GM21576 (cell line): ENCODE data around the gene SRGAP2B.
A peak's percentile ranks its signal among the peaks of the same experiment; 100 is the strongest.
"Not testable (repeated sequence)": the region's sequence is repeated elsewhere in the genome, so short reads cannot be mapped to it uniquely, and the experiment has no call there.

ENCODE experiments used
- ATAC-seq: cut with Tn5 transposase; IDR thresholded peaks from one replicate; pipeline ENCODE4 v1.9.1; 2021; ENCODE audit warnings: mild to moderate bottlenecking, moderate library complexity; ENCODE audit not compliant: unreplicated experiment

The SRGAP2B gene

GRCh38 chr1:145047553-145047952, 47.6 kb downstream of the SRGAP2B start:
- ATAC-seq, result peak; percentile 76

GRCh38 chr1:145045571-145046273, 49.4 kb downstream of the SRGAP2B start:
- not testable (repeated sequence) for ATAC-seq

- peak; percentile 83 for ATAC-seq
Observed at GRCh38 chr1:145041519-145041918, 53.6 kb downstream of the SRGAP2B start.

GRCh38 chr1:145036019-145036418, 59.1 kb downstream of the SRGAP2B start:
- ATAC-seq, result not testable (repeated sequence)

- ATAC-seq, result not testable (repeated sequence)
Observed at GRCh38 chr1:145033523-145033922, 61.6 kb downstream of the SRGAP2B start.

- not testable (repeated sequence) for ATAC-seq
Observed at GRCh38 chr1:145027251-145027650, 67.9 kb downstream of the SRGAP2B start.

GRCh38 chr1:145025286-145025685, 69.8 kb downstream of the SRGAP2B start:
- not testable (repeated sequence) for ATAC-seq

GRCh38 chr1:145022259-145022658, 72.9 kb downstream of the SRGAP2B start:
- ATAC-seq, result not testable (repeated sequence)

- ATAC-seq, result not testable (repeated sequence)
Observed at GRCh38 chr1:145021749-145022148, 73.4 kb downstream of the SRGAP2B start.

- not testable (repeated sequence) for ATAC-seq
Observed at GRCh38 chr1:145019709-145020108, 75.4 kb downstream of the SRGAP2B start.

- ATAC-seq, result not testable (repeated sequence)
Observed at GRCh38 chr1:145017725-145018124, 77.4 kb downstream of the SRGAP2B start.

GRCh38 chr1:145016492-145016862, 78.7 kb downstream of the SRGAP2B start:
- ATAC-seq, result not testable (repeated sequence)

GRCh38 chr1:145015744-145016491, 79.2 kb downstream of the SRGAP2B start:
- ATAC-seq, result not testable (repeated sequence)

GRCh38 chr1:145013353-145013752, 81.8 kb downstream of the SRGAP2B start:
- not testable (repeated sequence) for ATAC-seq

GRCh38 chr1:145011811-145012210, 83.3 kb downstream of the SRGAP2B start:
- ATAC-seq, result not testable (repeated sequence)

- not testable (repeated sequence) for ATAC-seq
Observed at GRCh38 chr1:145010580-145010979, 84.5 kb downstream of the SRGAP2B start.

GRCh38 chr1:145009928-145010327, 85.2 kb downstream of the SRGAP2B start:
- ATAC-seq, result not testable (repeated sequence)

GRCh38 chr1:145008388-145008787, 86.7 kb downstream of the SRGAP2B start:
- peak; percentile 70 for ATAC-seq

- not testable (repeated sequence) for ATAC-seq
Observed at GRCh38 chr1:145005142-145005541, 90.0 kb downstream of the SRGAP2B start.

- ATAC-seq, result not testable (repeated sequence)
Observed at GRCh38 chr1:145001381-145001780, 93.7 kb downstream of the SRGAP2B start.

GRCh38 chr1:145000743-145001326, 94.3 kb downstream of the SRGAP2B start:
- not testable (repeated sequence) for ATAC-seq
